HG02610 (cell line): ENCODE results near the gene RAB38.

Experiments
- ATAC-seq: cut with Tn5 transposase; IDR thresholded peaks from one replicate; pipeline ENCODE4 v1.9.1; 2021; ENCODE audit warnings: mild to moderate bottlenecking, moderate library complexity; ENCODE audit not compliant: unreplicated experiment

Gene RAB38

DNA sequence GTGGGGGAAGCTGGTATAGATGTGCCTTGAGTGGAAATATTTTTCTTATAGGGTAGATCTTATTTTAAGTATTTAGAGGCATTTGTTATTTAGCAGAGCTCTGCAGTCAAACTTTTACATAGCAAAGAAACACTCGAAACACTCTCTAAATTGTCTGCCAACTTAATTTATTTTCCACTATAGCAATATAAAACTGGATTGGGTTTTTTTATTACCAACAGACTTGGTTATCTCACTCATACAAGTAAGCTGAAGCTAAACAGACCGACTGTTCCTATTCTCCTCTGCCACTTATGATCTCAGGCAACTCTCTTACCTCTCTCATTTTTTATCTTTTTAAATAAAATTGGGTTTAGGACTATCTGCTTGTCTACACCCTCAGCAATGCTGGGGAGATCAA, 4.6 kb downstream of the RAB38 start:
- no peak for ATAC-seq

GRCh38 chr11:88169881-88170280, 5.4 kb downstream of the RAB38 start:
- ATAC-seq = no peak

DNA sequence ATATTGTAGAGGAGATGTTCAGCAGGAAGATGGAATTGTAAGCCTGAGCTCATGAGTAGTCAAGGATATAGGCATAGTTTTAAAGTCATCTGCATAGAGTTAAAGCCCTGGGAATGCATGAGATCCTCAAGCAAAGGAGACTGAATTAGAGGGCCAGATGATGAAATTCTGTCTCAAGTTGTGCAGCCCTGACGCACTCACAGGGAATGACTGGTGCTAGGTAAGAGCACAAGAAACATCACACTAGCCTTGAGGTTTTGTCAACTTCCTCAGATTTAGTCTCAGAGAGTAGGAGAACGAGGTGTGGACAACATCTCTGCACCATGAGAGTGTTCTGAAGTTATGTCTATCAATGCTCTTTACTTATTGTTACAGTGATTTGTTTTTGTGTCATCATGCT, 5.8 kb downstream of the RAB38 start:
- ATAC-seq = no peak

DNA sequence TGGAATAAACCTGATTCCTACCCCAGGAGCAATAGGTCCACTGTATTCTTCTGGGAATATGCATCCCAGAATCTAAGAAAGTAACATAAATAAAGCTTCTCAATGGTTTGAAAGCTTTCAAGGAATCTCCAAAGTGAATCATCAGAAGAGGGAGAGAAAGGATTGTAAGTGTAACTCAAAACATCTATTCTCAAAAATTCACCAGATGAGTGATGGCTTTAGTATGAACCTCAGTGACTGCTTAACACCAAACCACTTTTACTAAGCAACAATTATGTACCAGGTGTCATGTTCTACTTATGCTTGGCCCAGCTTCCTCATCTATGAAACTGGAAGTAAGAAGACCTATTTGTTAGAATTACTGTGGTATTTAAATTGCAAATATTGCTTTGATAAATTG, 7.4 kb downstream of the RAB38 start:
- no peak for ATAC-seq

- no peak for ATAC-seq
Measured at GRCh38 chr11:88164806-88165585, 10.2 kb downstream of the RAB38 start.

DNA sequence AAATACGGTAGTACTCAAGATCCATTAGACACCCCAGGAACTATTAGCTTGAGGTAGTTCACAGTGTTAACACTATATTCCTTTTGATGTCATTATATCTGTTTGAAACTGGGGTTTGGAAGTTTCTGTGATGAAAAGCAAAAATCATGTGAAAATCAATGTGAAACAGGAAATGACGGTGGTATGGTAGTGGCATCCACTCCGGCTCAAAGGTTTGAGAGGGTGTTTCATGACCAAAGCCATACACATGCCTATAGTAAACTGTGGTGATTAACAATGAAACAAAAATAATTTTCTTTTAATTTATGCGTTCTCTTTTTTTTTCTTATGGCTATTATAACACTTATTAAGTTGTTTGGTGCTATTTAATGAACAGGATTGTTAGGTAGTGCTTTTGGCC, 10.9 kb downstream of the RAB38 start:
- ATAC-seq = peak; percentile 57

- ATAC-seq = no peak
Measured at GRCh38 chr11:88158081-88158480, 17.2 kb downstream of the RAB38 start.

GRCh38 chr11:88157370-88157769, 17.9 kb downstream of the RAB38 start:
- no peak for ATAC-seq

DNA sequence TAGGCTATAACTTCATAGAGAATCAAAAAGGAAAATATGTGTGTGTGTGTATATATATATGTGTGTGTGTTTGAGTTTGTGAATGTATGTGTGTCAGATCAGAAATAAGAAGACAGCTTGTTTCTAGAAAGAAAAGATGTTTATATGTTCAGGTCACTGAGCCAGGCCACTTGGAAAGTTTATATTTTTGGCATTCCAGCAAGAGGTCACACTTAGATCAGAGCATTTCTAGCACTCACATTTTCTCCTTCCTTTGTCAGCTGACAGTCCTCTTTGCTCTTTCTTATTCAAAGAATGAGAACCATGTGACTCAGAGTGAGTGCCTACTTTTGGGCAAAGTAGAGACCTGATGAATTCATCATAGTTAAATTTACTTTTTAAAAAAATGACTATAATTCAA, 22.9 kb downstream of the RAB38 start:
- ATAC-seq = no peak

- no peak for ATAC-seq
Measured at GRCh38 chr11:88151709-88152265, 23.5 kb downstream of the RAB38 start.

DNA sequence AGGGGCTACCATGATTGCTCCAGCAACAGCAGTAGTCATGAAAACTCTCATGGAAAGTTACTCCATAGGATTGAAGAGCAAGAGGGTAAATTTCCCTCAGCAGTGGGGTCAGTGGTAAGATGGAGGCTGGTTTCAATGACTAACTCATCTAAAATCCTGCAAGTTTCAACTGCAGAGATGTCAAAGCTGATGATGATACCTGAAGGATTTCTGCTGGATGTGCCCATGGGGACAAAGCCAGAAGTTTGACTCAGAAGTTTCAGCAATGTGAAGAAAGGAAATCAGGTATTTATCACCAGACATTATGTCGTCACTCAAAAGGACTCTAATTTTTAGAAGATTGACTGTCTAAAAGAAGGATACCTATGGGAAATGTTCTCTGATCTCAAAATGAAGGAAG, 29.1 kb downstream of the RAB38 start:
- ATAC-seq = no peak

DNA sequence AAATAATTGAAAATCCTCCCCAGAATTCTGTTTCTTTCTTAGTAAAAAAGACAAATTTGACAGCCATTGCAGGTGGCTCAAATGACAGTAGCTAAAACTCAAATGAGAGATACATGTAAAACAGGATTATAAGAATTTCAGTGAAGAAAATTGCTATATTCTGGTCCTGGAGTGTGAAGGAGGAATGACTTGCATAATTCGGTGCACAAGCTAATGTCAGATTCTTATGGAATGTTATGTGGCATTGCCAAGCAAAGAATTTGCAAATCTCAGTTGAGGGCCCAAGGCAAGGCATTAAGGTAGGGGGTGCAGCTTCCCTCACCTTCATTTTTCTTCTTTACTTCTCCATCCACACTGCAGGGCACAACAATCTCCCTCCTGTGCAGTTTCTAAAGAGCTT, 35.4 kb downstream of the RAB38 start:
- no peak for ATAC-seq

GRCh38 chr11:88131764-88132470, 43.3 kb downstream of the RAB38 start:
- peak; percentile 79 for ATAC-seq

GRCh38 chr11:88122956-88123355, 52.3 kb downstream of the RAB38 start:
- no peak for ATAC-seq

GRCh38 chr11:88119561-88119960, 55.7 kb downstream of the RAB38 start:
- ATAC-seq = no peak

GRCh38 chr11:88117281-88117858, 57.9 kb downstream of the RAB38 start:
- ATAC-seq = peak; percentile 85

- no peak for ATAC-seq
Measured at GRCh38 chr11:88115828-88116755, 59.2 kb downstream of the RAB38 start.

DNA sequence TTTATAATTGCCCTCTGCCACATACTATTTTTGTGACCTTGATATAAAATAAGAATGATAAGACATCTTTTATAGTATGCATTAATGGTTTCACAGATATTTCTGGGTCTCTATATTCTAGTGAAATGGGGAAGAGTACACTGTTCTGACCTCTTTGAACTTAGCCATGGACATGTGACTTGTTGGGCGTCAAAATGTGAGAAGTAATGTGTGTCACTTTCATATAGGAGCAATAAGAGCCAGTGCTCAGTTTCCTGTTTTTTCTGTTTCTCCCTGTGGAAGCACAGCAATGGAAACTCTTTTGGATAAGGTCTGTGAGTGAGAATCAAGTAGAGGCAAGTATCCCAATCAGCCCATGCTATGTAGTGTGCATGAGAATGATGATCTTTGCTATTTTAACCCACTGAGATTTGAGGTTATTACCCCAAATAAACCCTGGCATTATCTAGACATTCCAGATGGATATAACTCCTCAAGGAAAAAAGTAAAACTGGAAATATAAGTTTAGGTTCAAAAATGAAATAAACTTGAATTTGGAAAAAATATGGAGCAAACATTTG, 60.7 kb downstream of the RAB38 start:
- ATAC-seq = no peak

GRCh38 chr11:88106666-88107065, 68.6 kb downstream of the RAB38 start:
- ATAC-seq = no peak

GRCh38 chr11:88105951-88106350, 69.3 kb downstream of the RAB38 start:
- ATAC-seq = no peak
